Smooth muscle cell (in vitro differentiated cells): Measurements from ENCODE around the gene IL17REL. TPM values are rescaled to one million over a fixed set of nuclear protein-coding genes. Genes with fewer than 3 reads are reported as not detected.

Experiments used
- DNase-seq: peaks from one replicate; lab custom pipeline; 2025; ENCODE audit not compliant: unreplicated experiment; lab: John Stamatoyannopoulos, UW
- H2AFZ ChIP-seq: fragments of 200-600 bp; sonication (generic); 2 replicates; pipeline ENCODE4 v1.6.0; 2016; ENCODE audit warnings: antibody characterized with exemption, low read depth, mild to moderate bottlenecking
- H3F3A ChIP-seq: fragments of 200-600 bp; sonication (generic); 2 replicates; pipeline ENCODE4 v1.6.0; 2017; ENCODE audit warnings: antibody characterized with exemption, low read depth
- H3K27ac ChIP-seq: fragments of 200-600 bp; sonication (generic); 2 replicates; pipeline ENCODE4 v1.5.1; 2016; ENCODE audit warnings: low read depth, mild to moderate bottlenecking
- H3K27me3 ChIP-seq: fragments of 200-600 bp; sonication (generic); 2 replicates; pipeline ENCODE4 v1.6.1; 2016; ENCODE audit warnings: low read depth, mild to moderate bottlenecking
- H3K36me3 ChIP-seq: fragments of 200-600 bp; sonication (generic); 2 replicates; pipeline ENCODE4 v1.5.1; 2016; ENCODE audit warnings: low read depth
- H3K4me1 ChIP-seq: fragments of 200-600 bp; sonication (generic); 2 replicates; pipeline ENCODE4 v1.5.1; 2016; ENCODE audit warnings: low read depth
- H3K4me2 ChIP-seq: fragments of 200-600 bp; sonication (generic); 2 replicates; pipeline ENCODE4 v1.6.0; 2016; ENCODE audit warnings: mild to moderate bottlenecking
- H3K4me3 ChIP-seq: fragments of 200-600 bp; sonication (generic); 2 replicates; pipeline ENCODE4 v1.5.1; 2016; ENCODE audit warnings: mild to moderate bottlenecking
- H3K79me2 ChIP-seq: fragments of 200-600 bp; sonication (generic); 2 replicates; pipeline ENCODE4 v1.6.0; 2016; ENCODE audit warnings: low read depth, mild to moderate bottlenecking
- H3K9ac ChIP-seq: fragments of 200-600 bp; sonication (generic); 2 replicates; pipeline ENCODE4 v1.6.0; 2016; ENCODE audit warnings: low read depth
- H3K9me3 ChIP-seq: fragments of 200-600 bp; sonication (generic); replicated peaks from 2 replicates; pipeline ENCODE4 v1.5.1; 2016; ENCODE audit warnings: low read depth
- H4K20me1 ChIP-seq: fragments of 200-600 bp; sonication (generic); 2 replicates; pipeline ENCODE4 v1.6.0; 2016; ENCODE audit warnings: low read depth
- CTCF ChIP-seq: fragments of 200-600 bp; sonication (generic); IDR thresholded peaks from 2 replicates; pipeline ENCODE4 v1.5.1; 2017; ENCODE audit warnings: borderline replicate concordance, mild to moderate bottlenecking, antibody characterized with exemption; ENCODE audit not compliant: insufficient read depth, poor library complexity, severe bottlenecking
- WGBS: methylation state at CpG from one replicate; pipeline ENCODE4 v1.1.7; 2016; ENCODE audit warnings: low lambda C conversion rate; 5-methylcytosine and 5-hydroxymethylcytosine counted together
- polyA plus RNA-seq: library from polyadenylated mRNA; unstranded; fragments of >200 nt; fragmentation: Nextera tagmentation; extraction: Ambion mirVana; gene quantifications from 2 replicates; pipeline ENCODE4 v1.2.1, GENCODE V29; 2016
- total RNA-seq: library from RNA; depleted of rRNA; stranded (reverse); fragments of >200 nt; gene quantifications from 2 replicates; pipeline ENCODE4 v1.2.3, GENCODE V29; 2014

IL17REL gene
- total and polyA plus RNA-seq, 2 experiments from 2014 or later, result 0.04 TPM; not detected in 1

- Histone ChIP-seq H3K9me3 (no peaks in the 10 kb centered on the region), H3F3A (no peaks in the 10 kb centered on the region), H3K27ac (no peak overlapping the region), H3K4me2 (no peak overlapping the region), H3K79me2 (no peaks in the 10 kb centered on the region), H4K20me1 (no peaks in the 10 kb centered on the region), H3K36me3 (no peaks in the 10 kb centered on the region), H2AFZ (no peak overlapping the region), H3K27me3 (peaks cover 4% of the 10 kb centered on the region), H3K9ac (no peak overlapping the region), H3K4me1 (peaks cover 5% of the 10 kb centered on the region), H3K4me3 (no peak overlapping the region)
- 94% methylated on average over 18 of the region's 18 CpGs for WGBS
- no peak for DNase-seq
- TF ChIP-seq CTCF, result no peak
These were observed 41.3 kb upstream of the IL17REL start for GRCh38 chr22:50053861-50054260.

DNA sequence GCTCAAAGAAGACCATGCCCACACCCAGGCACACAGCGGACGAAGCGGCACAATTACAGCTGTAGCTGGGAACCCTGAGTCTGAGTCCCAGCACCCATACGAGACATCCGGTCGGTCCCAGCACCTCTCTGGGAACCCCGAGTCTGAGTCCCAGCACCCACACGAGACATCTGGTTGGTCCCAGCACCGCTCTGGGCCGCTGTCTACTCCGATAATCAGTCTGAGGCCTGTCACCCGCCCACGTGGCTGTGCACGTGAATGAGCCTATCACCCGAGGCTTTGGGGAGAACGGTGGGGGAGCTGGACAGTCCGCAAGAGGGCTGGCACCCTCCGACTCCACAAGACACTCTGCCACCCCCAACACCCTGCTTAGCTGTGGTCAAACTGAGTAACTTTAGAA, 39.4 kb upstream of the IL17REL start:
- 81% methylated on average over 18 of the region's 18 CpGs for WGBS
- DNase-seq, result no peak
- no peak overlapping the region for H2AFZ ChIP-seq
- no peak overlapping the region for H3K9ac ChIP-seq
- no peaks in the 10 kb centered on the region for H3K4me1 ChIP-seq
- no peak for TF ChIP-seq CTCF
- H3K4me2 ChIP-seq, result no peak overlapping the region
- no peaks in the 10 kb centered on the region for H3K79me2 ChIP-seq
- no peaks in the 10 kb centered on the region for H3F3A ChIP-seq
- no peak overlapping the region for H3K27ac ChIP-seq
- no peaks in the 10 kb centered on the region for H3K36me3 ChIP-seq
- no peak overlapping the region for H3K4me3 ChIP-seq
- H4K20me1 ChIP-seq, result no peaks in the 10 kb centered on the region
- H3K27me3 ChIP-seq, result no peaks in the 10 kb centered on the region
- H3K9me3 ChIP-seq, result no peaks in the 10 kb centered on the region

GRCh38 chr22:50049299-50050195, 37.0 kb upstream of the IL17REL start:
- H3K4me2 ChIP-seq, result no peak overlapping the region
- no peaks in the 10 kb centered on the region for H3K36me3 ChIP-seq
- no peak overlapping the region for H3K27ac ChIP-seq
- no peaks in the 10 kb centered on the region for H3K27me3 ChIP-seq
- TF ChIP-seq CTCF, result no peak
- no peaks in the 10 kb centered on the region for H3K9me3 ChIP-seq
- H3K4me3 ChIP-seq, result no peak overlapping the region
- no peaks in the 10 kb centered on the region for H3F3A ChIP-seq
- H3K9ac ChIP-seq, result no peak overlapping the region
- 96% methylated on average over 29 of the region's 36 CpGs for WGBS
- no peaks in the 10 kb centered on the region for H3K79me2 ChIP-seq
- no peak for DNase-seq
- H2AFZ ChIP-seq, result no peak overlapping the region
- no peaks in the 10 kb centered on the region for H3K4me1 ChIP-seq
- H4K20me1 ChIP-seq, result no peaks in the 10 kb centered on the region

DNA sequence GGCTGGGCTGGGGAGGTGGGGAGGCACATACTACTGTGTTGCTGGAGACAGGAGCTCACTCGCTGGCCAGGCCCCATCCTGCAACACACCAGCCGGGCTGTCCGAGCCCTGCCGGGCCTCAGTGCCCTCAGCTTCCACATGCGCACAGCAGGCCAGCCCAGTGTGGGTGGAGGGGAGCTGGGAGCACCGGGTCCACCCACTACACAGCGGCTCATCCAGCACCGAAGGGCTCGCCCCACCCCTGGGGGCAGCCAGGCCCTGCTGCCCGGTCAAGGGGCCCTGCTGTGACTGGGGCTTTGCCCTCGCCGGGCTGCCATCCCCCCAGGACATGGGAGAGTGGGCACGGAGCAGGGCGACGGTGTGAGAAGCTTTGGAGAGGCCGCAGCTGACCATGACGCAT, 36.3 kb upstream of the IL17REL start:
- Histone ChIP-seq H3K4me3 (no peak overlapping the region), H3F3A (no peaks in the 10 kb centered on the region), H3K9me3 (no peaks in the 10 kb centered on the region), H3K4me2 (no peak overlapping the region), H4K20me1 (no peaks in the 10 kb centered on the region), H3K27me3 (no peaks in the 10 kb centered on the region), H3K79me2 (no peaks in the 10 kb centered on the region), H3K4me1 (no peaks in the 10 kb centered on the region), H2AFZ (no peak overlapping the region), H3K9ac (no peak overlapping the region), H3K27ac (no peak overlapping the region), H3K36me3 (no peaks in the 10 kb centered on the region)
- no peak for DNase-seq
- WGBS, result 94% methylated on average over 14 of the region's 17 CpGs
- no peak for TF ChIP-seq CTCF
